Measurements from ENCODE around the gene C16orf74.
A peak's percentile ranks its signal among the peaks of the same experiment; 100 is the strongest.

The C16orf74 gene

DNA sequence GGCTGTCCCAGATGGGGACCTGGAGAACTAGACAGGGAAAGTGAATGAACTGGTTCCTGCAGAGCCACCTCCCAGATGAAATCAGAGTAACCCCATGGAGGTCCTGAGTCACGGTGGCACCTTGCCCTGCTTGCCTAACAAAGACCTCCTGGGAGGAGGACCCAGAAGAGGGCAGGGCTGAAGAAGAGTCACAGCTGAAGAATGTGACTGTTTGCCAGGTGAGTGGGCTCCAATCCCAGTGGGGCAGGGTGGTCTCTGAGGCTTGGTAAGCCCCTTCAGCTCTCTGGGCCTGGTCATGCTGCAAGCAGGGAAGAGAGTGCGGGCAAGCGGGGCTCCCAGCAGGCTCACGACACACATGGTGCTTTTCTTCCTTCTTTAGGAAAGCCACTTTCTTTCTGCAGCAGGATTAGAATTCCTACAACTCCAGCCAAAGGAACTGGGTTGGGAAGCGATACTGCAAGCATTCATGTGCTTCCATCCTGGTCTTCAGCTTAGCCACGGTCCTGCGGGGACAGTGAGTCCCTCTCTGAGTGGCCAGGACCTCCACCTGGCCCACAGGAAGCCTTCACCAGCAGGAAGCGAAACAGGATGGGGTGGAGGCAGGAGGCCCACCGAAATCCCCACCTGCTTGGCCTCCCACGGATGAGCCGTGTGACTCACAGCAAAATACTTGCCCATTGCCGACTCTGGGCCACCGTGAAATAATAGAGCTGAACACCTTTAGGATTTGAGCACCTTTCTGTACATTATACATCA, 4.3 kb downstream of the C16orf74 start:
- DNase-seq = peak; percentile 25

- no peak for DNase-seq
Observed at GRCh38 chr16:85738923-85739715, 11.8 kb downstream of the C16orf74 start.

GRCh38 chr16:85736921-85737320, 14.0 kb downstream of the C16orf74 start:
- DNase-seq = no peak

DNA sequence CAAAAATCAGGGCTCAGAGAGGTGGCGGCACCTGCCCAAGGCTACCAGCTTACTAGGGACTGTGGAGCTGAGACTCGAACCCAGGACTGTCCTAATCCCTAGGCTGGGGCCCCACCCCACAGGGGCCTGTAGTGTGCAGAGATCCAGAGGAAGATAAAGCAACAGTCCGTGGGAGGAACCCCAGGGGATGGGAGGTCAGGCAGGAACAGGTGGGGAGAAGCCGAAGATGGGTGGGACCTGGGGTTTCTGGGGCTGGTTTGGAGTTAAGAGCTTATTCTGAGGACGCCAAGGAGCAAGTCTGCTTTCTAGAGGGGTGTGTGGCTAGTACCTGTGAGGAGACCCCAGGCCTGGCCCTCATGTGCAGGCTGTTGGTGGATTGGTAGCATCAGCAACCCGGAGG, 14.9 kb downstream of the C16orf74 start:
- no peak for DNase-seq

GRCh38 chr16:85735225-85735635, 15.7 kb downstream of the C16orf74 start:
- DNase-seq = no peak

- DNase-seq = no peak
Observed at GRCh38 chr16:85734311-85735017, 16.4 kb downstream of the C16orf74 start.

DNA sequence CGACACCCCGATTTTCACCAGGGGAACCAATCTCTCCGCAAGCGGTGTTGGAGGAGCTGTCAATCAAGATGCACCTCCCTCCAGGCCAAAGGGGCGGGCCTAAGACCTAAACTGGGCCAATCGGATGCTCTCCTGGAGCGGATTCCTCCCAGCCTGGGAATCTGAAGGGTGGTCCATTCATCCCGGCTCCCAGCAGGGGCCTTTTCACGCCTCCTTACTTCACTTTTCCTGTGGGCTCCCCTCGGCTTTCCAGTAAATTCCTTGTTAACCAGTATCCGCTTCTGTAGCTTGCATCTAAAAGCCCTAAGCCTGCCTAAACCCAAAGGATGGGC, 17.1 kb downstream of the C16orf74 start:
- DNase-seq = peak; percentile 38

- no peak for DNase-seq
Observed at GRCh38 chr16:85733155-85733838, 17.6 kb downstream of the C16orf74 start.

GRCh38 chr16:85731179-85731578, 19.7 kb downstream of the C16orf74 start:
- DNase-seq = no peak

GRCh38 chr16:85730186-85730465, 20.8 kb downstream of the C16orf74 start:
- no peak for DNase-seq

- DNase-seq = peak; percentile 38
Observed at GRCh38 chr16:85729452-85730185, 21.3 kb downstream of the C16orf74 start.

- DNase-seq = no peak
Observed at GRCh38 chr16:85728879-85729278, 22.0 kb downstream of the C16orf74 start.

GRCh38 chr16:85724936-85725335, 26.0 kb downstream of the C16orf74 start:
- DNase-seq = no peak

- no peak for DNase-seq
Observed at GRCh38 chr16:85724126-85724879, 26.6 kb downstream of the C16orf74 start.

DNA sequence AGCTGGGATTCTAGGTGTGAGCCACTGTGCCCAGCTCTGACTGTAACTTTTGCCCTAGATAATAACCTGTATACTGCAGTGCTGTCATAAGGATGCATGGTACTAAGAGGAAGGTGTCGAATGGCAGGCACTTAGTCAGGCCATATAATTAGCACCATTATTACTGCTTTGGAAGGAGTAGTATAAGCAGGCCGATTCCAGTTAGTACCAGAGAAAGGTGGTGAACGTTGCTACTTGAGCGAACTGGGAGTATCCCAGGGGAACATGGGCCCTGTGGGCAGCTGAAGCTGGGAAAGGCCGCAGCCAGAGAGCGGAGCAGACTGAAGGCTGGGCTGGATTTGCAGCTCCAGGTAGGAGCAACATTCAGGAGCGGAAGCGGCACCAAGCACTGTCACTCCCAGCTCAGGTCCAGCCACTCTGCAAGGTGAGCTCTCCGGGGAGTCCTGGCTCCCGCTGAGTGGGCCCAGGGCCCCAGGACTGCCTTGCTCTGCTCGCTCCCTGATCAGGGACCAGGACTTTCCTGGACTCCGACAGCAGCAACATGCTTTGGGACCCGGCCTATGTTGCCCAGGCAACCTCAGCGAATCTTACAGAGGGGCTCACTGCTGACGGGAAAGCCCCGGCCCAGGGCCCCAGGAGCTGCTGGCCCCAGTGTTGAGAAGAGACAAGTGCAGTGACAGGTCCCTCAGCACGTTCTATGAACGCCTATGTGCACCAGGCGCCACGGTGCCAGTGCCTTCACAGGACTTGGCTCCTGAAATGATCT, 28.6 kb downstream of the C16orf74 start:
- no peak for DNase-seq

DNA sequence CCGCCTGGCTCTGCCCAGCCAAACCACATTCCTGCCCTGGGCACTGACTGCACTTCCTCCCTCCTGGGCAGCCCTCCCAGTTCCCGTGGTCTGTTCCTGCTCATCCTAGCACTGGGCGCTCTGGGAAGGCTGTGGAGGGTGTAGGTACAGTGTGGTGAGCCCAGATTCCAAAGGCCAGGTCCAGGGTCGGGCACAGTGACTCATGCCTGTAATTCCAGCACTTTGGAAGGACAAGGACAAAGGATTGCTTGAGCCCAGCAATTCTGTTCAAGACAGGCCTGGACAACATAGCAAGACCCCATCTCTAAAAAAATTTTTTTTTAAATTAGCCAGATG, 30.6 kb downstream of the C16orf74 start:
- DNase-seq = no peak

DNA sequence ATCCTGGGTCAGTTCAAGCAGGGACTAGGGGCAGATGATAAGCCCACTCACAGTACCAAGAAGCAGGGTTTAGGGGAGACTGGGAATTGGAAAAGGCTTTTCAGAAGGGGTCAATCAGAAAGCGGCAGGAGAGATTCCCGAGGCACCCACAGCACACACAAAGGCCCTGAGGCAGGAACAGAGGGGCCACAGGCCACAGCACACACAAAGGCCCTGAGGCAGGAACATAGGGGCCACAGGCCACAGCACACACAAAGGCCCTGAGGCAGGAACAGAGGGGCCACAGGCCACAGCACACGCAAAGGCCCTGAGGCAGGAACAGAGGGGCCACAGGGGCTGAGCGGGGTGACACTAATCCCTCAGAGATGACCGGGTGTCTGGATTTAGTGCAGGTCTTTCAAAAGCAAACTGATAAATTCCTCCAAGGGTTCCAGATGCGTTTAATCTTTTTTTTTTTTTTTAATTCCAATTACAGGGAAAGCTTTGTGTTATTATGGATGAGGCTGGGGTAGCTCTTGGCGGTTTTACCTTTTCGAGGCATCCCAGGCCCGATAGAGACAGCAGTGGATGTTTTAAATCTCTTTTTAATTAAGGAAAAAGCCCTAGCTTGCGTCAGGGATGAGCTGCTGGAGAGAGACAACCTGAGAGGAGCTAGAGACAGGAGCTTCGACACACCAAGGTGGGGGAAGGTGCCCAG, 31.1 kb downstream of the C16orf74 start:
- DNase-seq = no peak

- no peak for DNase-seq
Observed at GRCh38 chr16:85718682-85719081, 32.2 kb downstream of the C16orf74 start.

DNA sequence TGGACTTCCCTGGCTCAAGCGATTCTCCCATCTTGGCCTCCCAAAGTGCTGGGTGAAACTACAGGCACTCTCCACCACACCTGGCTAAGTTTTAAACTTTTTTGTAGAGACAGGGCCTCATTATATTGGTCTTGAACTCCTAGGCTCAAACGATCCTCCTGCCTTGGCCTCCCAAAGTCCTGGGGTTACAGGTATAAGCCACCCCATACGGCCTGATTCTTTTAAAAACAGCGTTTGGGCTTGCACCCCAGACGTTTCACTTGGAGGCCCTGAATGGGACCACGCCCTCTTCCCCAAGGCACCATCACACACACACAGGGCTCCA, 32.8 kb downstream of the C16orf74 start:
- no peak for DNase-seq

- DNase-seq = peak; percentile 52
Observed at GRCh38 chr16:85717393-85718152, 33.3 kb downstream of the C16orf74 start.
